RPMI7951 (cell line): Measurements from ENCODE around the gene CSMD2. TPM values are rescaled to one million over a fixed set of nuclear protein-coding genes. Genes with fewer than 3 reads are reported as not detected.

ENCODE experiments used
- DNase-seq: peaks from one replicate; pipeline ENCODE4 v3.0.0-alpha.2; 2012; ENCODE audit warnings: low read depth
- total RNA-seq: library from RNA; depleted of rRNA; stranded (reverse); fragments of >200 nt; shearing (Covaris generic); gene quantifications from 2 replicates; pipeline ENCODE4 v1.2.3, GENCODE V29; 2014

CSMD2 gene
- total RNA-seq, 1 experiment from 2014 or later: 1.1 TPM

DNA sequence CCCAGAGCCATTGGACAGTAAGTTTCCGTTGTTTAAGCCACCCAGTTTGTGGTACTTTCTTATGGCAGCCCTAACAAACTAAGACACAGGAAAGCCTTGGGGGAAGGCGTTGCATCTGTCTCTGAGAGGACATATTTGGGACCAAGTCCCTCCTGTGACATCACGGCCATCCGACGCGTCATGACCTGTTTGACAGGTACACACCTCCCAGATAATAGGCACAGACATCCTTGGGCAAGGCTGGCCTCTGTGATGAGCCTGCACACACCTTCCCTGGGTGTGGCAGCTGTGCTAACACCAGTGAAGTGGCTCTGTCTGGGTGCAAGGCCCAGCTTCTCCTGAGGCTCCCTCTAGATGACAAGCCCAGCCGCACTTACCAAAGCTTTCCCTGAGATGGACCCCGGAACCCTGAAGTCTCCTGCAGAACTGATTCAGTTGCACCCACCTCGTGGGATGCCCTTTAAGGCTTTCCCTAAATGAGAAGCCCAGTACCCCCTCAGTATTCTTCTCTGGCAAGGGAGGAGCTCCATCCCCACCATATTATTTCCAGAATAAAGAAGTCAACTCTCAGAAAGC is 556.1 kb downstream of the CSMD2 start:
- no peak for DNase-seq

GRCh38 chr1:33607444-33608005 is 557.5 kb downstream of the CSMD2 start:
- DNase-seq: no peak

GRCh38 chr1:33606272-33606671 is 558.8 kb downstream of the CSMD2 start:
- no peak for DNase-seq

DNA sequence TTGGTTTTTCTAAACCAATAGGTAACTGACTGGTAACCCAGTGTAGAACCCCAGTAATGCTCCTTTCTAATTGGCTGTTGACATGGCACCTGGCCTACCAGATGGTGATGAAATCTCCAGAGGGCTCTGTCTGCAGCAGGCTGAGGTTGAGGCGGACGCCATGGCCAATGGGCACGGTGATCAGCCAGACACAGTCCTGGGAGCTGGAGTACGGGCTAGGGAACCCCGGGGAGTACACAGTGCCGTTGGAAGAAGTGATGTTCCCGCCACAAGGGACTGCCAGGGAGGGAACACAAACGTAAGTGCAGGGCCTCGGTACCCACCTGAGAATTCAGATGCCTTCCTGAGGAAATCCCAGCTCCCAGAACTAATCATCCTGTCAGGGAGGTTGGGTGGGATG is 562.8 kb downstream of the CSMD2 start:
- no peak for DNase-seq

DNA sequence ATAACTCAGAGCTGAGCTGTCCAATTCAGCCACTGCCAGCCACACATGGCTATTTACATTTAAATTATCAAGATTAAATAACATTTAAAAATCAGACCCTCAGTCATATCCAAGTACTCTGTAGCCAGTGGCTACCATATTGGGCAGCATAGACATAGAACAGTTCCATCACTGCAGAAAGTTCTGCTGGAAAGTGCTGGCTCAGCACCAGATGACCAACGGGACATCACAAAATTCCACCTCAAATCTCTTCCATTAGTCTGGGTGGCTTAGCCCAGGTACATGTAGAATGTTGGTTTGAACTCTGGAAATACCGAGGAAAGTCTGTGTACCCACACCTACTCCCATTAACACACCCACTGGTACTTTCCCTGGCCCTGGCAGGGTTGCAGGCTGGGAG is 563.3 kb downstream of the CSMD2 start:
- no peak for DNase-seq

GRCh38 chr1:33599516-33600115 is 565.4 kb downstream of the CSMD2 start:
- DNase-seq: no peak

DNA sequence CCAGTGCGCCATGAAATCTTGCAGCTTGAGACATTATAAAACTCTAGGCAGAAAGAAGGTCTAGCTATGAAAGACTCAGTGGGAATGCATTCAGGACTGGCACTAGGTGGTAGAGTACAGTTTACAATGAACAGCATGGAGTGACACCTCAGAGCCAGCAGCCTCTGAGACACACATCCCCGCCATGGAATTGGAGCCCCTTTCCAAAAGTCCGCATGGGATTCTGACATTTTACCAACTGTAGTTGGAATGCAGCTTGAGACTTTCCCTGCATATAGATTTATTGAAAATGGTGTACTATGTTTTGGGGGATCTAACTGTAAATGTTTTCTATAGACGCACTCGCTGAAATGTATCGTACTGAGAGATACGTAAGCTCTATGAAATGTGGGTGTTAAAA is 576.3 kb downstream of the CSMD2 start:
- no peak for DNase-seq

GRCh38 chr1:33586795-33587194 is 578.2 kb downstream of the CSMD2 start:
- DNase-seq: no peak

DNA sequence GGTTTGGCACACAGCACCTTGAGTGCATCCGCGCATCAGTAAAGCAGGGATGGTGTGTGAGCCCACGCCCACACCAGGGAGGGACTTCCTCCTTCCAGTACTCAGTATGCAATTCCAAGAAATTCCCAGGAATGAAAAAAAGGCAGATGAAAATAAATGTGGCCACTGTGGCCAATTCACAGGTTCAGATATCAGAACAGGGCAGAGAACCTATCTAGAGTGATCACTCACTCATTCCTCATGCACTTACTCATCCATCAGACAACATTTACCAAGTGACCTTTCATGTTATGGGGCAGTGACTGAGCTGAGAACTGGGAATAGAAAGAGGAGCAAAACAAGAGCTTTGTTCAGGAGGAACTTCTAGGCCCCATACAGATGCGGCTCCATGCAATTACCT is 578.9 kb downstream of the CSMD2 start:
- DNase-seq: peak; percentile 71

DNA sequence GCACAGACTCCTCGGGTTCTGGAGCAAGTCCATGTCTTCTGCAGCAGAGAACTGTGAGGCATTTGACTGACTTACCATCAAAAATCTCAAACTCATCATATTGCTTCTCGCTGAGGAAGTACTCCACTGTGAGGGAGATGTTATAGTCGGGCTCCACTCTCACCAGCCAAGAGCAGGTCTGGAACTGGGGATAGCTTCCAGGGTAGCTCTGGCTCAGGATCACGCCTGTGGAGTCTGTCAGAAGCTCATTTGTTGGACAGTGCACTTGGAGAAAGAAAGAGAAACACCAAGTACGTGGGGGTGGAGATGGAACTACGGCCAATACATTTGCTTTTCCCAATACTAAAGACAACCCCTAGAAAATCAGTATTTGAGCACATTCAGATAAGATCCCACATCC is 581.5 kb downstream of the CSMD2 start:
- no peak for DNase-seq

DNA sequence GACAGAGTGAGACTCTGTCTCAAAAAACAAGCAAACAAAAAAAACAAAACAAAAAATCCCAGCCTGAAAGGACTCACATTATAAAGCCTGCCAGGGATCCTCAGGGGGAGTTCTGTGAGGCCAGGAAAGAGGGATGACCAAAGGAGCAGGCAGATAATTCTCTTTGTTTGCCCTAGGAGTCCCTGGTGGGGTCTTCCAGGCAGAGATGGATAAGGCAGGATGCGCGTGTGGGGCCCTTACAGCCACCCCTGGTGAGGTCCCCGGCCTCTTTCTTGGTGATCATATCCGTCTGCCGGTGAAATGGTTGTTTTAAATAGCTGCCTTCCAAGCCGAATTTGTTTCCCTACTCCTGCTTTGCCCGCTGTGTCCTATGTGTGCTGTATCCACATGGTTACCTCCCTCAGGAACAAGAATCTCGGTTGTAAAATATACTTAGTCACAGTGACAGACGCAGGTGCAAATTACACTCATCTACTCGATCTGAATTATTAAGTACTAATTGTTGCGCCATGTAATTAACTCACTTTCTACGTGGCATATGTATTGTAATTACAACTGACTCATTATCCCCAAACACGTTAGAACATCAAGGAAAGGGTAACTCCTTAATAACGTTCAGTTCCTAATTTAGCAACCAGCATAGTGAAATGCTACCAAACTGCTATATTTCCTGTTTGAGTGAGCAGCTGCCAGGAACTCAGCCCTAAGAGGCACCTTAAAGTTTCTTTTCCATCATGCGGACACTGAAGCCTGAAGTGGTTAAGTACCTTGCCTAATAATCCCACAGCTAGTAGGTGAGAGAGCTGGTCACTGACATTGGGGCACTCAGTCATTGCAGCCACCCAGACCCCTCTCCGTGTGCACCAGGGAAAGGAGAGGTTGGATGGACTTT is 586.2 kb downstream of the CSMD2 start:
- DNase-seq: no peak

- DNase-seq: no peak
Measured at GRCh38 chr1:33577663-33578062, 587.4 kb downstream of the CSMD2 start.

GRCh38 chr1:33576821-33577599 is 588.0 kb downstream of the CSMD2 start:
- no peak for DNase-seq

GRCh38 chr1:33575324-33575879 is 589.6 kb downstream of the CSMD2 start:
- no peak for DNase-seq

DNA sequence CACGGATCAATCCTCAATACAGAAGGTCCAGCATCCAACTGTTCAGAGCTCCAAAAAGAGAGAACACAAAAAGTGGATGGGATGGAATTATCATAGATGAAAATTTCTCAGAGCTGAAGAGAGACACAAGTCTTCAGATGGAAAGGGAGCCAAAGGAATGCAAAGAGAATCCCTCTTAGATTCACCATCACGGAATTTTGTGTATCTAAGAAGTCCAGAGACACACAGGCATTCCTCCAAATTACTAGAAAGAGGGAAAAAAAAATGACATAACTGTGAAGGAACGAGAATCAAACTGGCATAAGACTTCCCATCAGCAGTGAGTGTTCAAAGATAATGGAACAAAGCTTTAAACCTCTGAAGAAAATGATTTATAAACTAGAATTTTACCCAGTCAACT is 591.4 kb downstream of the CSMD2 start:
- no peak for DNase-seq

GRCh38 chr1:33572387-33572786 is 592.6 kb downstream of the CSMD2 start:
- peak; percentile 10 for DNase-seq

DNA sequence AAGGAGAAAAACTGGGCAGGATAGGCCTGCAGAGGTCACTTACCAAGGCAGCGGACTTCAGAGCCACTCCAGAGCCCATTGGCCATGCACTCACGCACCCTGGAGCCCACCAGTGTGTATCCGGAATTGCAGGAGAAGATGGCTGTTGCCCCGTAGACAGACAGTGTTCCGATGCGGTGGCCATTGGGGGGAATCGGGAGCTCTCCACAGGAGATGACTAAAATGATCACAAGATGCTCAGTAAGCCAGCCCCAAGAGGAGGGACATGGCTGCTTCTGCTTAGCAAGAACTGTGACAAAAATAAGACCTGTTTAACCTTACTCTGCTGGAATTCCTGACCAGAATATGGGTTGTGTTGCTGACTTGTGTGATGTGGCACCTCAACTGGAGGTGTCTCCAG is 595.7 kb downstream of the CSMD2 start:
- DNase-seq: no peak

- no peak for DNase-seq
Measured at GRCh38 chr1:33563699-33564098, 601.3 kb downstream of the CSMD2 start.

GRCh38 chr1:33562563-33562962 is 602.5 kb downstream of the CSMD2 start:
- DNase-seq: no peak

GRCh38 chr1:33561576-33561975 is 603.5 kb downstream of the CSMD2 start:
- DNase-seq: no peak

DNA sequence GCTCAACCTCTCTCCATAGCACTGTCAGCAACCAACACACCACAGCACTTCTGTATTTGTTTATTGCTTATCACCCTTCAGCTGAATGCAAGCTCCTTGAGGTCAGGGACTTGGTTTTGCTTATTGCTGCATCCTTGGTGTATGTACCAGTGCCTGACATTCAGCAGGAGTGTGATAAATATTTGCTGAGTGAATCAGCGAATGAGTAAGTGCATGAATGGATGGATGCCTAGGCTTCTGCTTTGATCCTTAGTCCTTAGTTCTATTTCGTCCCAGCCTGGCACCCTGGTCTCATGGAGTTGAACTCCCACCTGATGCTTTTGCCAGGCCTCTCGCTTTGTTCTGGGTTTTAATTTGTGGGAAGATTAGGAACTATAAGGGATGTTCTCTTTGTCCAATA is 604.4 kb downstream of the CSMD2 start:
- DNase-seq: peak; percentile 39

DNA sequence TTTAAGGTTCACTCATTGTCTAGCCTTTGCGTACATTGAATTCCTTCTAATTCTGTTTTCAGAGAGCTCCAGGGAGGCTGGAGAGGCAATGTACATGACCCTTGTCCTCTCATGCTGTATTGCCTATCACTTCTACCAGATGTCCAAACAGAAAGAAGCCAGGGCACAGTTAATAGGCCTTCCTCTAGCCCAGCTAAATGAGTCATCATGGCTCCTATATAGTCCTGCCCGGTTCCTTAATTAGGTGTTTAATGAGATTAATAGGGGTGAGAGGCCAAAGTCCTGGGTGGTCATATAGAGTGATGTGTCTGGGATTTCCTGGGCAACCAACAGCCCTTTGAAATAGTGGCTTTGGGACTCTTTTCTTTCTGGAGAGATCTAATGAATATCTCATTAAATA is 616.3 kb downstream of the CSMD2 start:
- DNase-seq: no peak
